HS-27A (cell line): ENCODE data around the gene RIMS4.
"Not testable (repeated sequence)": the region's sequence is repeated elsewhere in the genome, so short reads cannot be mapped to it uniquely, and the experiment has no call there.

Experiments used
- DNase-seq: peaks from one replicate; pipeline ENCODE4 v3.0.0-alpha.2; 2012; ENCODE audit warnings: low read depth, missing footprints

The RIMS4 gene

DNA sequence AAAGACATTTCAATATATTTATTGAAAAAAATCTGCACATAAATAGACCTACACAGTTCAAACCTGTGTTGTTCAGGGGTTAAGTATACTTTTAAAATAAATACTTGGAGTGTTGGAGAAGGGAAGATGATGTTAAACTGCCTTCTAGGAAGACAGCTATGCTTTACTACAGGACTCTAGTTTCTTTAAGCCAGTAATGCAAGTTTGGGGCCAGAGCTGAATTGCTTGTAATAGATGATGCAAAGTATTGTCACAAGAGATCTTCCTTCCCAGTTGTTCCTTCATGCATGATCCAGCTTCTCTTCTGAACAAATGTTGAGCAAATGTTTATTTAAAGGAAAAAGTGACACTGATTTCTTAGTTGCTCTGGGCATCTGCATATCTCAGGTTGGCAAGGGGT lies 20.2 kb upstream of the RIMS4 start:
- DNase-seq, result no peak

GRCh38 chr20:44829688-44830087 lies 19.3 kb upstream of the RIMS4 start:
- no peak for DNase-seq

- DNase-seq, result no peak
Measured at GRCh38 chr20:44828640-44829039, 18.3 kb upstream of the RIMS4 start.

DNA sequence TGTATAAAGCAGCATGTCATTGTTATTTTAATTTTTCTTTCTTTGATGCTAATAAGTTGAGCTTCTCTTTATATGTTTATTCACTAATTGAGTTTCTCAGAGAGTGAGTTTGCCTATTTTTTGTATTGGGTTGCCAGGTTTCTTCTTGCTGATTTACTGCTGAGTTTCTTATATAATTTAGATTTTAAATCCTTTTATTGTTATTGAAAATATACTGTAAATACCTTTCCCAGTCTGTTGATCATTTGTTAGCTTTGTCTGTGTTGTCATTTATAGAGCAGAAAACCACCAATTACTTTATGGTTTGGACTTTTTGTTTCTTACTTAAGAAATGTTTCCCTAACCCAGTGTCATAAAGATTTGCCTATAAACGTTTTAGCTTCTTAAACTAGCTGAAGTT lies 17.1 kb upstream of the RIMS4 start:
- no peak for DNase-seq

- not testable (repeated sequence) for DNase-seq
Measured at GRCh38 chr20:44821576-44821975, 11.2 kb upstream of the RIMS4 start.

GRCh38 chr20:44819936-44820335 lies 9.6 kb upstream of the RIMS4 start:
- DNase-seq, result no peak

DNA sequence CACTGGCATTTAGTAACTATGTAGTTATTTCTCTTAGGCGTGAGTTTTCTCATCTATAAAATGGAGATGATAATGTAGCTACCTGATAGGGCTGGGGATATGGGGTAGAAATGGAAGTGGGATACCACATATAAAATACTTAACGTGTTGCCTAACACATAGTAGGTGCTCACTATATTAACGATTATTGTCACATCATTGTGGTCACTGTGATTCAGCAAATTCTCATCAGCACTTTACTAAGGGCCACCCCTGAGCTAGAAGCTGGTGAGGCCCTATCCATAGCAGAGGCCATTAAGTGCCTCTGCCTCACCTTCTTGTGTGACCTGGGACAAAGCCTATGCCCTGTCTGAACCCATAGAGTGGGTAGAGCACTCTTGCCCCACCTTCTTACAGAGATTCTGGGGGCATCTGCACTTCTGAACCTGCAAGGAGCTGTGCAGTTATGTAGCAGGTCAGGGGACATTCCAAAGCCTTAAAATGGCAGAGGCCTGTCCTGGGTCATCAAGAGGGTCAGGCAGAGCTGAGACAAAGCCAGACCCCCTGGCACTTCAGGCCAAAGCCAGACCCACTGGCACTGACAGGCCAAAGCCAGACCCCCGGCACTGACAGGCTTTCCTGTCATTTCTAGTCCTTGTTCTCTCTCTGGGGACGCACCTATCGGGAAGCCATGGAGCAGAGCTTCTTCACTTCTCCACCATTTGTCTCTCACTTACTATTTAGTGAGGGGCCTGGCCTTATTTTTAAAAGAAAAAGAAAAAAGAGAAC lies 7.0 kb upstream of the RIMS4 start:
- DNase-seq, result no peak

GRCh38 chr20:44814937-44815336 lies 4.6 kb upstream of the RIMS4 start:
- DNase-seq, result no peak

GRCh38 chr20:44811150-44811685 lies 872 bp upstream of the RIMS4 start:
- DNase-seq, result no peak

- DNase-seq, result no peak
Measured at GRCh38 chr20:44810061-44810390, 320 bp downstream of the RIMS4 start.

- DNase-seq, result no peak
Measured at GRCh38 chr20:44809380-44810060, 826 bp downstream of the RIMS4 start.

GRCh38 chr20:44807684-44808056 lies 2.7 kb downstream of the RIMS4 start:
- no peak for DNase-seq

- DNase-seq, result no peak
Measured at GRCh38 chr20:44807051-44807683, 3.2 kb downstream of the RIMS4 start.

DNA sequence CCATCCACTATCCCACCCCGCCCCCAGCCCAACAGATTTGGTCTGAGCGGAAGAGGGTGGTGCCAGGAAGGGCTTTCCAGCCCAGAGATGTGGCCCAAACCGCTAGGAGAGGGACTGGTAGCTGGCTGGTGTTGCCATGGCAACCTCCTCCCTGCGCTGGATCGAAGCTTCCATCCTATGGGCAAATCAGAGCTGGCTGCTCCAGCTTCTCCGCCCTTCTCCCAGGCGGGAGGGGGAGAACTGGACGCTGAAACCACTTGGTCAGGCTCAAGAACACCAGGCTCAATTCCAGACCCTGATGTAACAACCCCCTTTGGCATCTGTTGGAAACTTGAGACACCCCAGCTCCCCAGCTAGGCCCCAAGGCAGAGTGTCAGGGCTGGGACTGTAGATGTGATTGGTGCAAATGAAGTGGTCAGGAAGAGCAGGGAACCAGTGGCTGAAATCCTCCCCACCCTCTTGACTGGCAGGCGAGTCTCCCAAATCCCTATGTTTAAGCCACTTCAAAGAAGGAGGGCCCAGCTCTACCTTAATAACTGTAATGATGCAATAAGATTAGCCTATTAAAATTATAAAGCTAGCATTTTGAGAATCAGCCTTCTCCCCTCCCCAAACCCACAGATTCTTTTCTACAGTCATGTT lies 4.2 kb downstream of the RIMS4 start:
- DNase-seq, result peak; percentile 50

- no peak for DNase-seq
Measured at GRCh38 chr20:44805335-44805978, 4.9 kb downstream of the RIMS4 start.

DNA sequence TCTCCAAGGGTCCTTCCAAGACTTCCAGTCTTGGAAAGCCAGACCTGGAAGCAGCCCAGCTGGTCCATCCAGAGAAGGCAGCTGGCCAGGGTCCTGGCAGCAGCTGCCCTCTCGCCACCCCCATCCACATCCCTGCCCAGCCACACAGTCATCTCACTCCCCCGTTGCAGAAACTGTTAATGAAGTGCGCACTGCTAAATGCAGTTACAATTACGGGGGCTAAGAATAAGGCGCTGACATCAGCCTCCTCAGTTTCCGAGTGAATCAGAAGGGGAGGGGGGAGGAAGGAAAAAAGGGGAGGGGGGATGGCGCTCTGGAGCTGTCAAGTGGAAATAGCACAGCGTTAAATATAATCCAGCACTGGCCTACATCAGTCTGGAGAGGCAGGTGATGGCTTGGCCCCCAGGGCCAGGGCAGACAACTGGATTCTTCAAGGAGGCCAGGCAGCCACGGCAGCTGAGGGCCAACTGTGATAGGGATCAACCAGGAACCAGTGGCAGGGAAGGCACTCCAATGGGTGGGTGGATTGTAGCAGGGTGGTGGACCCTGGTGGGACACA lies 6.9 kb downstream of the RIMS4 start:
- no peak for DNase-seq

DNA sequence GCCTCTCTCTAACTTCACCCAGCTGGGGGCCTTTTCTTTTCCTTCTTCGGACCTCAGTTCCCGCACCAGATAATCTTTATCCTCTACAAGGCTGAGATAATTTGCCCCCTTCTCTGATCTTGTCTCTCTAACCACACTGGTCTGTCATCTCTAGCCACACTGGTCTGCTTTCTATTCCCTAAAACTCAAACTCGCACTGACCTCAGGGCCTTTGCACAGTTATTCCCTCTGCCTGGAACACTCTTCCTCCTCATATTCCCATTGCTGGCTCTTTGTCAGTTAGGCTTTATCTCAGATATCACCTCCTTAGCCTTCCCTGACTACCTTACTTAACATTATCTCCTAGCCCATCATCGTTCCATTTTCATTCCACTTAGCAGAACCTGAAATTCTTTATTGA lies 7.6 kb downstream of the RIMS4 start:
- DNase-seq, result no peak

DNA sequence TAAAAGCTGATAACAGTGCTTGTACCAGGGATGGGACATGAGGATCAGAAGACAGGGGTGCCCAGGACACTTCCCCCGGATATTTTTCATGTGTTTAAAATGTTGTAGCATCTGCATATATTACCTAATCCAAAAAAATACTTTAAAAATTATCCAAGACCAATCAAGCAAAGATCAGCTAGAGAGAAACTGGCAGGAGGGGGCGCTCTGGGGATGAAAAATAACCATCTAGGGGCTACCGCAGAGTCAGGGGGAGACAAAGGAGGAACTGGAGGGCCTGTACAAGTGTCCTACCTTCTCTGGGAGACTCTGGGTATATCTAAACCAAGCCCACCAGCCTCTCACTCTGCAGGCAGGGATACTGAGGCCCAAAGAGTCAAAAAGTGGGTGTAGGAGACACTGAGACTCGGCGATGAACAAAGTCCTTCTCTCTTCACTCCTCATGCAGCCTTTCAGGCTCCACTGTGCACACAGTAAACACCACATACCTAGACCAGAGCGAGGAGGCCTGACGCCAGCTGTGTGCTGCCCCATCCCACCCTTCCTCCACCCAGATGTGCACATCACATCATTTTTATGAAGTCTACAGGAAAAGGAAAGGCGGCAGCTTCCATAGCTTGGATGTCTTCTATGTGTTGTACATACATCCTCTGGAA lies 9.8 kb downstream of the RIMS4 start:
- DNase-seq, result no peak

GRCh38 chr20:44799691-44800090 lies 10.7 kb downstream of the RIMS4 start:
- DNase-seq, result no peak

DNA sequence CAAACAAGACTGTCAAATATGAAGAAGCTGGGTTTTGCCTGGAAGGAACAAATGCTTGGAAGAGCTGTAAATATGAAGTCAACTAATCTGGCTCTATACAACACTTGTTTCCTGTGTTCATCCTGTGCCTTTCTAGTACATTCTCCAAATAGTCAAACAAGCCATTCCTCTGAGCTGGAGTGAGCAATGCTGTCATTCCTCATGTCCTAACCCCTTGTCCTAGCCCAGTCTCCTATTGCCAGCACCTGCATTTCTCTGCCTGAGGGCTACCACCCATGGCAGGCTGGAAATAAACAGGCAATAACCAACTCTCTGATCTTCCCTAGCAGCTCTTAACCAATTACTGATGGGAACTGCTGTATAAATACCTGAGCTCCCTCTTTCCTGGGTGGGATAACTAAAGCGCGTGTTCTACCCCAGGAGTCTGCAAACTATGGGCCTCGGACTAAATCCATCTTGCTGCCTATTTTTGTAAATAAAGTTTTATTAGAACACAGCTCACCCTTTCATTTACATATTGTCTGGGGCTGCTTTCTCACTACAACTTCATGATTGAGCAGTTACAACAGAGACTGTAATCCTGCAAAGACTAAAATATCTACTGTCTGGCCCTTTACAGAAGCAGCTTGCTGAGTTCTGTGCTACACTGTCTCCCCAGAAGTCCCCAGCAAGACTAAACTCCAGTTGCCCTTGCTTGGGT lies 13.4 kb downstream of the RIMS4 start:
- DNase-seq, result no peak

DNA sequence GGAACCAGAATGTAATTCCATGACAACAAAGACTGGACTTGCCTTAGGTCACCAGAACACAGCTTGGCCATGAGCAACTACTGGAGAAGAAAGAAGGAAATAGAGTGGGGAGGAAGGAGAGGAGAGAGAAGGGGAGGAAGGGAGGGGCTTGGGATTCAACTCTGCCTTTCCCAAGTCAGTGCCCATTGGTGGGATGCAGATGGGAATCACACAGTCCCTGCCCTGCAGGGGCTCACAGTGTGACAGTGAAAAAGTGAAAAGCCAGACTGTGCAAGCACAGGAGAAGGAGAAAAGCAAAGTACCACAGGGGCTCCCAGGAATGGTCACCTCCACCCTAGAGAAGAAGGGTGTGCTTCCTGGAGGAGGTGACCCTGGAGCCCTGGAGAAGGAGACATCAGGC lies 14.0 kb downstream of the RIMS4 start:
- no peak for DNase-seq
